ENCODE data around the gene SMCO3.
A peak's percentile ranks its signal among the peaks of the same experiment; 100 is the strongest.

SMCO3 gene

DNA sequence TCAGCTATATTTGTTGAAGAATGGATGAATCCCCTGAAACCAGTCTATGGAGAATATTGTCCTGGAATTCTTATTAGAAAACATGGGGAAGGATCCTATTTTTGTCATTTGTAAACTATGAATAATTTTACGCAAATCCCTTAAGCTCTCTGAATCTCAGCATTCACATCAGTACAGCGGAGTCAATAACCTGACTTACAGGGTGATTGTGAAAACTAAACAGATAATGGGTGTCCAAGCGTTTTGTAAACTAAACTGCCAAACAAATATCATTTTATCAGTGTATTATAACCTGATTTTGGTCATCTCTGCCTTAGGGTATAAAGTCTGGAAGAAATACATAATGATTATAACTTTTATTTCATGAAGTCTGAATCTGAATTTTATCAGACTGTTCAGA, 19.4 kb upstream of the SMCO3 start:
- DNase-seq (ENCODE audit: low read depth) = no peak
- TF ChIP-seq, protein P1, sequence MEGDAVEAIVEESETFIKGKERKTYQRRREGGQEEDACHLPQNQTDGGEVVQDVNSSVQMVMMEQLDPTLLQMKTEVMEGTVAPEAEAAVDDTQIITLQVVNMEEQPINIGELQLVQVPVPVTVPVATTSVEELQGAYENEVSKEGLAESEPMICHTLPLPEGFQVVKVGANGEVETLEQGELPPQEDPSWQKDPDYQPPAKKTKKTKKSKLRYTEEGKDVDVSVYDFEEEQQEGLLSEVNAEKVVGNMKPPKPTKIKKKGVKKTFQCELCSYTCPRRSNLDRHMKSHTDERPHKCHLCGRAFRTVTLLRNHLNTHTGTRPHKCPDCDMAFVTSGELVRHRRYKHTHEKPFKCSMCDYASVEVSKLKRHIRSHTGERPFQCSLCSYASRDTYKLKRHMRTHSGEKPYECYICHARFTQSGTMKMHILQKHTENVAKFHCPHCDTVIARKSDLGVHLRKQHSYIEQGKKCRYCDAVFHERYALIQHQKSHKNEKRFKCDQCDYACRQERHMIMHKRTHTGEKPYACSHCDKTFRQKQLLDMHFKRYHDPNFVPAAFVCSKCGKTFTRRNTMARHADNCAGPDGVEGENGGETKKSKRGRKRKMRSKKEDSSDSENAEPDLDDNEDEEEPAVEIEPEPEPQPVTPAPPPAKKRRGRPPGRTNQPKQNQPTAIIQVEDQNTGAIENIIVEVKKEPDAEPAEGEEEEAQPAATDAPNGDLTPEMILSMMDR (IDR thresholded peaks at IDR 0.05; ENCODE audit: low read depth, low read length) = no peak
- TF ChIP-seq MYC (IDR thresholded peaks at IDR 0.05; ENCODE audit: low read depth, low read length) (no peak), POLR2A (IDR thresholded peaks at IDR 0.05; ENCODE audit: extremely low read depth, insufficient read length) (no peak)
- TF ChIP-seq, protein P2, sequence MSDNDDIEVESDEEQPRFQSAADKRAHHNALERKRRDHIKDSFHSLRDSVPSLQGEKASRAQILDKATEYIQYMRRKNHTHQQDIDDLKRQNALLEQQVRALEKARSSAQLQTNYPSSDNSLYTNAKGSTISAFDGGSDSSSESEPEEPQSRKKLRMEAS (IDR thresholded peaks at IDR 0.05; ENCODE audit: low read depth, low read length) = no peak
- no peak overlapping the region for H3K4me3 ChIP-seq (ENCODE audit: low read depth, low read length)

DNA sequence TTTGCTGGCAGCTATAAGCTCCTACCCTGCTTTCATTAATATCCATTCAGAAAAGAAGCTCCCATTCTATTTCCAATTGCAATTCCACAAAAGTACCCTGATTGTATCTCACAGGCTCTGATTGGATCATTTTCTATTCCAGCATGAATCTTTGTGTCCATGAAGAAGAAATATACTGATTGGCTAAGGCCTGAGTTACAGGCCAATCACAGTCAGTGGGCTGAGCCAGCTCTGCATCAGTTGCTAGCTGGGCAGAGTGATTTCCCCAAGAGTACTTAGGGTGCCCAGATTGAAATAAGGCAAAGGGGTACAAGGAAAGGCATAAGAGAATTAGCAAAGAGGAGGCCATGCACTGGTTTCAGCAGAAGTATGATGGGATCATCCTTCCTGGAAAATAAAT, 14.9 kb upstream of the SMCO3 start:
- no peak overlapping the region for H3K4me3 ChIP-seq (ENCODE audit: low read depth, low read length)
- TF ChIP-seq, protein P2 (IDR thresholded peaks at IDR 0.05; ENCODE audit: low read depth, low read length) = no peak
- TF ChIP-seq, protein P1 (IDR thresholded peaks at IDR 0.05; ENCODE audit: low read depth, low read length) = no peak
- TF ChIP-seq POLR2A (IDR thresholded peaks at IDR 0.05; ENCODE audit: extremely low read depth, insufficient read length) = no peak
- no peak for TF ChIP-seq MYC (IDR thresholded peaks at IDR 0.05; ENCODE audit: low read depth, low read length)
- peak; percentile 9 for DNase-seq (ENCODE audit: low read depth)

DNA sequence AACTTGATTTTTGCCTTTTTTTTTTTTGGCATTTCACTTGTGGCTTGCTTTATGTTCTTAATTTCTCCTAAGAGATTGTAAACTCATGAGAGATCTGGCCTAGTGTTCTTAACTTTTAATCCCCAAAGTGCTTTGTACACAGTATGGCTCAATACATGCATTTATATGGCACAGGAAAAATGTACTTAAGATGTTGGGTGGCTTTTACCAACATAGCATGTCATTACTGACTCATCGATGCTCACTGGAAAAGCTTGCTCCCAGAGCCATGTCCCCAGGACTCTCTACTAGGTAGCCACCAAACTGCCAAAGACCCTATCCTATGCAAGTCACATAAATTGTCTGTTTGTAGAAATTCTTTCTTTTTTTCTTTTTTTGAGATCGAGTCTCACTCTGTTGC, 13.1 kb upstream of the SMCO3 start:
- TF ChIP-seq, protein P2 (IDR thresholded peaks at IDR 0.05; ENCODE audit: low read depth, low read length) = no peak
- TF ChIP-seq, protein P1 (IDR thresholded peaks at IDR 0.05; ENCODE audit: low read depth, low read length) = no peak
- no peak for TF ChIP-seq POLR2A (IDR thresholded peaks at IDR 0.05; ENCODE audit: extremely low read depth, insufficient read length)
- TF ChIP-seq MYC (IDR thresholded peaks at IDR 0.05; ENCODE audit: low read depth, low read length) = no peak
- no peak overlapping the region for H3K4me3 ChIP-seq (ENCODE audit: low read depth, low read length)
- DNase-seq (ENCODE audit: low read depth) = no peak

DNA sequence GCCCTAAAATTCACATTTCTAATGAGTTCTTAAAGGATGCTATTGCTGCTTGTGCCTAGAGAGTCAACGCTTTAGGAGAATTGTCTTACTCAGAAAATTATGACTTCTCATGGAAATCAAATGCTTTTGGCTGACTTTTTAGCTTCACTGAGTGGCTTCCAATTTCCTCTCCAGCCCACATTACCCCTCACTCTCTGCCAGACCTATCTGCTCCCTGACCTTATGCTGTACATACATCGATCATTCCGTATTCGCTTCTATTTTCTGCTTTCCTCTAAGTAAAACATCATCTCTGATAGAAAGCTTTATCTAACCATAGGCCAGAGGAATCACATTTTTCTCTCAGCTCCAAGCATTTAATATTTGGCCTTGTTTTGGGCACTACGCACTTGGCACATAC, 12.5 kb upstream of the SMCO3 start:
- no peak for TF ChIP-seq POLR2A (IDR thresholded peaks at IDR 0.05; ENCODE audit: extremely low read depth, insufficient read length)
- TF ChIP-seq MYC (IDR thresholded peaks at IDR 0.05; ENCODE audit: low read depth, low read length) = no peak
- TF ChIP-seq, protein P1 (IDR thresholded peaks at IDR 0.05; ENCODE audit: low read depth, low read length) = no peak
- TF ChIP-seq, protein P2 (IDR thresholded peaks at IDR 0.05; ENCODE audit: low read depth, low read length) = no peak
- no peak overlapping the region for H3K4me3 ChIP-seq (ENCODE audit: low read depth, low read length)
- no peak for DNase-seq (ENCODE audit: low read depth)

DNA sequence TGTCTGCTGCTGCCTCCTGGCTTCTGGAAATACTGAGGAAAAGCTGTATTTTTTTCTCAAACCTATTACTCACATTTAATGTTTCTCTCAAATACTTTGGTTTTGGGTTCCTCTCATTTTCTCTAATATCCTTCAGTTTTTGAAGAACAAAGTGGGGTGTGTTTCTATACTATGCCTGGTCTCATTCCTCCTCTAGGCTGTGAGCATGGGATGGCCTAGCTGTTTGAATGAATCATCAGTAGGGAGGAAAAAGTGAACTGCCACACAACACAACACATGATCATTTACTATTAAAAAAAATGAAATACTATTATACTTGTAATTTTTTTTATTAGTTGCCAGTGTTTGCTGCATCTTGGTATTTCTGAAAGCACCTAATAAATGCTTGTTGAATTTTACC, 11.3 kb upstream of the SMCO3 start:
- no peak overlapping the region for H3K4me3 ChIP-seq (ENCODE audit: low read depth, low read length)
- no peak for DNase-seq (ENCODE audit: low read depth)
- TF ChIP-seq POLR2A (IDR thresholded peaks at IDR 0.05; ENCODE audit: extremely low read depth, insufficient read length) (no peak), MYC (IDR thresholded peaks at IDR 0.05; ENCODE audit: low read depth, low read length) (no peak)
- TF ChIP-seq, protein P2 (IDR thresholded peaks at IDR 0.05; ENCODE audit: low read depth, low read length) = no peak
- TF ChIP-seq, protein P1 (IDR thresholded peaks at IDR 0.05; ENCODE audit: low read depth, low read length) = no peak

Data from NB4 (cell line).